ENCODE data around the gene TRMT61B. TPM values are rescaled to one million over a fixed set of nuclear protein-coding genes. Genes with fewer than 3 reads are reported as not detected.

TRMT61B gene
- total and polyA plus RNA-seq, 2 of the 13 experiments (the other 11 are each of a cell fraction or from before 2014, with no cell fraction given), result 19.7 to 23.5 TPM

DNA sequence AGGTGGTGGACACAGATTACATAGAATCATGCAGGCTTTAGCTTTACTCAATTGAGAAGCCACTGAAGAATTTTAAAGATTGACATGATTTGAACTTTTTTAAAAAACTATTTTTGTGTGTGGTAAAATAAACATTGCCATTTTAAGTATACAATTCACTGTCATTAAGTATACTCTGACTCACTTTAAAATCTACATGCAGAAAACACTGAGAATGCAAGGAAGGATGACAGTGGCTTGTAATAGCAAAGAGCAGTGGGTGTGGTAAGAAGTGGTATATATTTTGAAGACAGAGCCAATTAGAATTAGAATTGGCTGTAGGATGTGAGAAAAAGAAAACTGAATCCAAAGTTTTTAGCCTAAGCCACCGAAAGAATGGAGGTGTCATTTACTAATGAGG is 14.9 kb downstream of the TRMT61B start:
- no TSS peak for BruUV-seq (replicated peaks)
- H3K9me3 ChIP-seq (ENCODE audit: low read length), result no peaks in the 10 kb centered on the region
- 96% methylated on average over 1 of the region's 1 CpG for WGBS (ENCODE audit: low lambda C conversion rate)
- ChIA-PET CTCF (ENCODE audit: low intra/inter-chr PET ratio, low total read pairs) (no interaction called here), POLR2A (no interaction called here)
- DNase-seq (ENCODE audit: low spot score) (no peak), FAIRE-seq (no peak), ATAC-seq (no peak)
- no peaks in the 10 kb centered on the region for H4K20me1 ChIP-seq (ENCODE audit: insufficient read depth, low read length)
- H3K79me2 ChIP-seq (ENCODE audit: insufficient read depth, low read length), result no peaks in the 10 kb centered on the region
- in situ Hi-C loops (cut with HindIII; ENCODE audit: extremely low pct_ligation_motif_present, low pct_unique_long_range_greater_than_20kb) (no loop called here), intact Hi-C loops (cut with micrococcal nuclease; ENCODE audit: unreplicated experiment) (no loop called here)
- no peak overlapping the region for H3K9ac ChIP-seq (ENCODE audit: insufficient read depth, low read depth, low read length)
- no peaks in the 10 kb centered on the region for H3K27me3 ChIP-seq (ENCODE audit: control insufficient read depth in 1 of 2, insufficient read depth in 2 of 2, low read length in 2 of 2)
- no peak overlapping the region for H3K27ac ChIP-seq (ENCODE audit: extremely low read length, insufficient read depth, low read length)
- H3K36me3 ChIP-seq (replicated peaks in 1 of 2; ENCODE audit: control insufficient read depth in 1 of 2, insufficient read depth in 2 of 2, low read length in 2 of 2), result peaks cover 4 to 20% of the 10 kb centered on the region in 2 experiments
- no peak overlapping the region for H2AFZ ChIP-seq (ENCODE audit: low read length)
- H3K4me3 ChIP-seq (replicated peaks in 1 of 3; ENCODE audit: insufficient read depth in 1 of 3, low read depth in 2 of 3, low read length in 3 of 3), result no peak overlapping the region
- no peaks in the 10 kb centered on the region for H3K4me1 ChIP-seq (ENCODE audit: insufficient read depth, low read length)
- no peak for TF ChIP-seq ZNF326 (CRISPR knock-in tag; IDR thresholded peaks at IDR 0.05; ENCODE audit: borderline replicate concordance)
- no peak for TF ChIP-seq ZNF264 (CRISPR knock-in tag; IDR thresholded peaks at IDR 0.05)
- TF ChIP-seq ZSCAN29 (CRISPR knock-in tag; conservative IDR thresholded peaks at IDR 0.05), result no peak
- no peak for TF ChIP-seq RBFOX2 (IDR thresholded peaks at IDR 0.05; ENCODE audit: low read depth, low read length)
- no peak for TF ChIP-seq JDP2 (CRISPR knock-in tag; IDR thresholded peaks at IDR 0.05; ENCODE audit: borderline replicate concordance)
- H3K4me2 ChIP-seq (ENCODE audit: low read depth, low read length), result no peak overlapping the region

DNA sequence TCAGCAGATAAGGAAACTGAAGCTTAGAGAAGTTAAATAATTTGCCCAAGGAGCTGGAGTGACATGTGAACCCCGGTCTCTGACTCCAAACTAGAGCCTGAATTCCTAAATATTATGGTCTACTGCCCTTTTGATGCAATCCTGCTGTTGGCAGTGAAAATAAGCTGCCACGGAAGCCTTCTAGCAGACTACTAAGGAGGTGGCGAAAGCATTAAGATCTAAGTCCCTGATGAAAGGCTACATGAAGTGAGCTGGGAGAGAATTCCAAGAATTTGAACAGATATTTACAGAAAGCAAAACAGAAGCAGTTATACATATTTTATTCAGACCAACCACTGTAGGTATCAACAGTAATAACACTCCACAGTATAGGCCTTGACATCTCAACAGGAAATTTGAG is 28.1 kb downstream of the TRMT61B start:
- Histone ChIP-seq H3K79me2 (ENCODE audit: insufficient read depth, low read length) (no peaks in the 10 kb centered on the region), H2AFZ (ENCODE audit: low read length) (no peak overlapping the region), H3K9ac (ENCODE audit: insufficient read depth, low read depth, low read length) (no peak overlapping the region), H3K4me3 (replicated peaks in 1 of 3; ENCODE audit: insufficient read depth in 1 of 3, low read depth in 2 of 3, low read length in 3 of 3) (no peak overlapping the region), H3K27ac (ENCODE audit: extremely low read length, insufficient read depth, low read length) (no peak overlapping the region), H4K20me1 (ENCODE audit: insufficient read depth, low read length) (no peaks in the 10 kb centered on the region), H3K4me1 (ENCODE audit: insufficient read depth, low read length) (no peaks in the 10 kb centered on the region), H3K36me3 (replicated peaks in 1 of 2; ENCODE audit: control insufficient read depth in 1 of 2, insufficient read depth in 2 of 2, low read length in 2 of 2) (no peaks in the 10 kb centered on the region; a peak in 3 of 5 replicates), H3K9me3 (ENCODE audit: low read length) (no peaks in the 10 kb centered on the region), H3K4me2 (ENCODE audit: low read depth, low read length) (no peak overlapping the region), H3K27me3 (ENCODE audit: control insufficient read depth in 1 of 2, insufficient read depth in 2 of 2, low read length in 2 of 2) (no peaks in the 10 kb centered on the region)
- POLR2A ChIA-PET, result no interaction called here
- FAIRE-seq, result no peak
- no TSS peak for BruUV-seq (replicated peaks)
- TF ChIP-seq, protein P1, sequence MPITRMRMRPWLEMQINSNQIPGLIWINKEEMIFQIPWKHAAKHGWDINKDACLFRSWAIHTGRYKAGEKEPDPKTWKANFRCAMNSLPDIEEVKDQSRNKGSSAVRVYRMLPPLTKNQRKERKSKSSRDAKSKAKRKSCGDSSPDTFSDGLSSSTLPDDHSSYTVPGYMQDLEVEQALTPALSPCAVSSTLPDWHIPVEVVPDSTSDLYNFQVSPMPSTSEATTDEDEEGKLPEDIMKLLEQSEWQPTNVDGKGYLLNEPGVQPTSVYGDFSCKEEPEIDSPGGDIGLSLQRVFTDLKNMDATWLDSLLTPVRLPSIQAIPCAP (CRISPR knock-in tag; IDR thresholded peaks at IDR 0.05; ENCODE audit: low read depth), result no peak
- TF ChIP-seq ZFY (CRISPR knock-in tag; IDR thresholded peaks at IDR 0.05) (no peak), ZNF577 (CRISPR knock-in tag; IDR thresholded peaks at IDR 0.05; ENCODE audit: borderline replicate concordance, low read depth) (no peak), FLYWCH1 (CRISPR knock-in tag; IDR thresholded peaks at IDR 0.05) (no peak), TEAD2 (CRISPR knock-in tag; IDR thresholded peaks at IDR 0.05) (no peak)
- in situ Hi-C loops (cut with HindIII; ENCODE audit: extremely low pct_ligation_motif_present, low pct_unique_long_range_greater_than_20kb), result no loop called here
- intact Hi-C loops (cut with micrococcal nuclease; ENCODE audit: unreplicated experiment), result no loop called here
- no peak for DNase-seq (ENCODE audit: low spot score)
- ATAC-seq, result no peak
- CTCF ChIA-PET (ENCODE audit: low intra/inter-chr PET ratio, low total read pairs), result no interaction called here
- WGBS (ENCODE audit: low lambda C conversion rate), result 64% methylated on average over 3 of the region's 3 CpGs
